Measurements from ENCODE around the gene SH3PXD2A.

- TF ChIP-seq CTCF (IDR thresholded peaks at IDR 0.05; ENCODE audit: borderline replicate concordance, extremely low read depth, low read length, poor library complexity, severe bottlenecking): no peak
- TF ChIP-seq EZH2 (IDR thresholded peaks at IDR 0.05; ENCODE audit: borderline replicate concordance, low read depth, low read length, severe bottlenecking): no peak
Observed at GRCh38 chr10:103583871-103584215, 271.5 kb downstream of the SH3PXD2A start.

All from DND-41 (cell line).